ENCODE data around the gene MRPL55. TPM values are rescaled to one million over a fixed set of nuclear protein-coding genes. Genes with fewer than 3 reads are reported as not detected.

Gene MRPL55
- total and polyA plus RNA-seq, 2 of the 13 experiments (the other 11 are each of a cell fraction or from before 2014, with no cell fraction given): 58.6 to 92.9 TPM

- in situ Hi-C loops (cut with HindIII; ENCODE audit: extremely low pct_ligation_motif_present, low pct_unique_long_range_greater_than_20kb) (no loop called here), intact Hi-C loops (cut with micrococcal nuclease; ENCODE audit: unreplicated experiment) (loop anchor here (10.0 kb wide), 1 partner anchor 1150 kb away; no protein-coding TSS in a partner anchor)
- Histone ChIP-seq H3K4me2 (ENCODE audit: low read depth, low read length) (peak overlapping the region; percentile 91), H3K27me3 (ENCODE audit: control insufficient read depth in 1 of 2, insufficient read depth in 2 of 2, low read length in 2 of 2) (no peaks in the 10 kb centered on the region; a peak in 1 of 5 replicates), H3K79me2 (ENCODE audit: insufficient read depth, low read length) (peaks cover 85% of the 10 kb centered on the region), H2AFZ (ENCODE audit: low read length) (no peak overlapping the region), H3K4me1 (ENCODE audit: insufficient read depth, low read length) (peaks cover 65% of the 10 kb centered on the region), H3K27ac (ENCODE audit: extremely low read length, insufficient read depth, low read length) (peak overlapping the region; percentile 86), H3K9ac (ENCODE audit: insufficient read depth, low read depth, low read length) (peak overlapping the region; percentile 100), H3K36me3 (replicated peaks in 1 of 2; ENCODE audit: control insufficient read depth in 1 of 2, insufficient read depth in 2 of 2, low read length in 2 of 2) (peaks cover 6 to 32% of the 10 kb centered on the region in 2 experiments), H4K20me1 (ENCODE audit: insufficient read depth, low read length) (peaks cover 65% of the 10 kb centered on the region), H3K9me3 (ENCODE audit: low read length) (no peaks in the 10 kb centered on the region), H3K4me3 (replicated peaks in 1 of 3; ENCODE audit: insufficient read depth in 1 of 3, low read depth in 2 of 3, low read length in 3 of 3) (peak overlapping the region; percentile 82 to 100 (median 85))
- TF ChIP-seq ZNF670 (CRISPR knock-in tag; IDR thresholded peaks at IDR 0.05; ENCODE audit: borderline replicate concordance): no peak
- no peak for TF ChIP-seq NR3C1 (CRISPR knock-in tag; IDR thresholded peaks at IDR 0.05)
- TF ChIP-seq ARID2 (CRISPR knock-in tag; IDR thresholded peaks at IDR 0.05; ENCODE audit: borderline replicate concordance): no peak
- peak in 1 of 2 experiments; percentile 7; a peak in 2 of 4 replicates for TF ChIP-seq POLR2A (IDR thresholded peaks at IDR 0.05; ENCODE audit: insufficient read depth in 1 of 2, low read depth in 2 of 2, low read length in 2 of 2)
- no peak for TF ChIP-seq ETV5 (CRISPR knock-in tag; IDR thresholded peaks at IDR 0.05; ENCODE audit: borderline replicate concordance)
- no peak for TF ChIP-seq CCDC6 (CRISPR knock-in tag; IDR thresholded peaks at IDR 0.05)
- TF ChIP-seq NFAT5 (CRISPR knock-in tag; IDR thresholded peaks at IDR 0.05): no peak
- TF ChIP-seq HES4 (CRISPR knock-in tag; IDR thresholded peaks at IDR 0.05; ENCODE audit: borderline replicate concordance): no peak
- TF ChIP-seq ZNF275 (CRISPR knock-in tag; IDR thresholded peaks at IDR 0.05; ENCODE audit: borderline replicate concordance): no peak
- no peak for TF ChIP-seq MEIS2 (CRISPR knock-in tag; IDR thresholded peaks at IDR 0.05)
- no peak for TF ChIP-seq ZNF264 (CRISPR knock-in tag; IDR thresholded peaks at IDR 0.05)
- TF ChIP-seq ZNF44 (CRISPR knock-in tag; IDR thresholded peaks at IDR 0.05): no peak
- no peak for TF ChIP-seq ATF7 (IDR thresholded peaks at IDR 0.05)
- TF ChIP-seq ATF7 (CRISPR knock-in tag; IDR thresholded peaks at IDR 0.05): no peak
- peak; percentile 37; the same call in 1 of the 2 replicates for TF ChIP-seq NR2F6 (IDR thresholded peaks at IDR 0.05)
- 0 out of 2 replicates have a peak, but pooled peaks have one; percentile 16 for TF ChIP-seq NR2F6 (CRISPR knock-in tag; IDR thresholded peaks at IDR 0.05)
- no peak for ATAC-seq
- FAIRE-seq: no peak
- POLR2A ChIA-PET: interaction anchor here (1.0 to 2.0 kb wide), 5 partner anchors 14 to 82 kb away, joined by 3 to 10 read pairs (median 4); partner anchors contain the start of genes IBA57 and MRPL55
- no TSS peak for BruUV-seq (replicated peaks)
- CTCF ChIA-PET (ENCODE audit: low intra/inter-chr PET ratio, low total read pairs): no interaction called here
- 38% methylated on average over 5 of the region's 5 CpGs for WGBS (ENCODE audit: low lambda C conversion rate)
- DNase-seq (ENCODE audit: low spot score): no peak
Observed at GRCh38 chr1:228084797-228085196, 24.3 kb downstream of the MRPL55 start.

Measured in HepG2 (cell line).